SKM-1 (cell line): Measurements from ENCODE around the gene ETV3.

ENCODE experiments used
- DNase-seq: peaks from one replicate; lab custom pipeline; 2025; ENCODE audit not compliant: unreplicated experiment; lab: John Stamatoyannopoulos, UW

Gene ETV3

GRCh38 chr1:157095091-157095490 is 43.1 kb downstream of the ETV3 start:
- DNase-seq = no peak

GRCh38 chr1:157092831-157093230 is 45.4 kb downstream of the ETV3 start:
- DNase-seq = no peak

- DNase-seq = no peak
Measured at GRCh38 chr1:157091668-157092273, 46.4 kb downstream of the ETV3 start.

- no peak for DNase-seq
Measured at GRCh38 chr1:157091186-157091585, 47.0 kb downstream of the ETV3 start.

GRCh38 chr1:157090771-157091170 is 47.4 kb downstream of the ETV3 start:
- DNase-seq = no peak

- peak; percentile 70 for DNase-seq
Measured at GRCh38 chr1:157090196-157090647, 48.0 kb downstream of the ETV3 start.

GRCh38 chr1:157089789-157090188 is 48.4 kb downstream of the ETV3 start:
- no peak for DNase-seq

- no peak for DNase-seq
Measured at GRCh38 chr1:157088607-157089006, 49.6 kb downstream of the ETV3 start.

- no peak for DNase-seq
Measured at GRCh38 chr1:157087030-157087429, 51.2 kb downstream of the ETV3 start.

GRCh38 chr1:157086299-157086698 is 51.9 kb downstream of the ETV3 start:
- DNase-seq = no peak

GRCh38 chr1:157085421-157085820 is 52.8 kb downstream of the ETV3 start:
- peak; percentile 50 for DNase-seq

- DNase-seq = no peak
Measured at GRCh38 chr1:157084720-157085119, 53.5 kb downstream of the ETV3 start.

GRCh38 chr1:157081707-157082106 is 56.5 kb downstream of the ETV3 start:
- no peak for DNase-seq

- DNase-seq = no peak
Measured at GRCh38 chr1:157080714-157081113, 57.5 kb downstream of the ETV3 start.

GRCh38 chr1:157077394-157077793 is 60.8 kb downstream of the ETV3 start:
- no peak for DNase-seq

- peak; percentile 52 for DNase-seq
Measured at GRCh38 chr1:157073944-157074685, 64.1 kb downstream of the ETV3 start.
